NCI-H1048 (cell line): ENCODE results near the gene DCTN2.
"Not testable (repeated sequence)": the region's sequence is repeated elsewhere in the genome, so short reads cannot be mapped to it uniquely, and the experiment has no call there.

ENCODE experiments used
- DNase-seq: peaks from one replicate; lab custom pipeline; 2025; lab: John Stamatoyannopoulos, UW

The DCTN2 gene

DNA sequence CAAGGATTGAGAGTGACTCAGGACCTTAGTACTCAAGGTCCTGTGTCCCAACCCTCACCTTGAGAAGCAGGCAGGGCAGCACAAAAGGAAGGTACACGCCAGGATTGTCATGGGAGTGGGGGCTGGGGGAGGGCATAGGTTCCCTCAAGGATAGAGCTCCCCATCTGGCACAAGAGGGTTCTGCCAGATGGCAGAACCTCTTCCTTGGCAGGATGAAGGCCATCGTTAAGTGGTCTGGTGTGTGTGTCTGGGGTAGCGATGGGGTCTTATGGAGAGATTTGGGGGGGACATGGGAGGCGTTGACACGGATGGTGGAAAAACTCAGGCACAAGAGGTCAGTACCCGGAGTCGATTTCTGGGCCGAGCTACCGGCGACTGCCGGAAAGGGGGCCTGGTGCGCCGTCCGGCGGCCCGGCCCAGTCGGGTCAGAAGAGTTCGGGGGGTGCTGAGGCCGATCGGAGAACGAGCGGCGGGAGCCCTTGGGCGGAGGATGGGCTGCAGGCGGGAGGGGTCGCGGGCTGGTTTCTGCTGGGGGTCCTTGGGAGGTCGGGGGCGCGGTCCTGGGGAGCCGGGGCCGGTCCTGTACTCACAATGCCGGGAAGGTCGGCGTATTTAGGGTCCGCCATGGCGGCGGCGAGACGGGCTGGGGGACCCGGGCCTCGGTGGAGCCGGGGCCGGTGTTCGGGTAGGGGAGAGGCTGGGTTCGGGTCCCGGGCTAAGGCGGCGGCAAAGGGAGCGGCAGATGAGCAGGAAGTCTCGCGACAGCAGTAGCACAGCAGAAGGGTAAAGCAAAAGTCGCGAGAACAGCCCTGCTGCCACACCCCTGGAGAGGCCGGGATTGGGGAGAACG, at the start of gene DCTN2:
Gene DCTN2, minus strand, starts transcription at position 755 of the 850 bp plus-strand sequence. Its CDS starts 129 bp downstream, at position 626.
- DNase-seq: peak; percentile 91

- no peak for DNase-seq
Observed at GRCh38 chr12:57593187-57593586, 46.2 kb upstream of the DCTN2 start.

GRCh38 chr12:57592551-57593165, 45.7 kb upstream of the DCTN2 start:
- DNase-seq: no peak

- DNase-seq: no peak
Observed at GRCh38 chr12:57591782-57592325, 44.9 kb upstream of the DCTN2 start.

GRCh38 chr12:57590864-57591781, 44.1 kb upstream of the DCTN2 start, which contains the start of gene PIP4K2C:
TSS of gene PIP4K2C (plus strand) at chr12:57591192. CDS start at chr12:57591290, 98 bp downstream.
- peak; percentile 74 for DNase-seq

GRCh38 chr12:57590479-57590863, 43.5 kb upstream of the DCTN2 start:
- DNase-seq: no peak

DNA sequence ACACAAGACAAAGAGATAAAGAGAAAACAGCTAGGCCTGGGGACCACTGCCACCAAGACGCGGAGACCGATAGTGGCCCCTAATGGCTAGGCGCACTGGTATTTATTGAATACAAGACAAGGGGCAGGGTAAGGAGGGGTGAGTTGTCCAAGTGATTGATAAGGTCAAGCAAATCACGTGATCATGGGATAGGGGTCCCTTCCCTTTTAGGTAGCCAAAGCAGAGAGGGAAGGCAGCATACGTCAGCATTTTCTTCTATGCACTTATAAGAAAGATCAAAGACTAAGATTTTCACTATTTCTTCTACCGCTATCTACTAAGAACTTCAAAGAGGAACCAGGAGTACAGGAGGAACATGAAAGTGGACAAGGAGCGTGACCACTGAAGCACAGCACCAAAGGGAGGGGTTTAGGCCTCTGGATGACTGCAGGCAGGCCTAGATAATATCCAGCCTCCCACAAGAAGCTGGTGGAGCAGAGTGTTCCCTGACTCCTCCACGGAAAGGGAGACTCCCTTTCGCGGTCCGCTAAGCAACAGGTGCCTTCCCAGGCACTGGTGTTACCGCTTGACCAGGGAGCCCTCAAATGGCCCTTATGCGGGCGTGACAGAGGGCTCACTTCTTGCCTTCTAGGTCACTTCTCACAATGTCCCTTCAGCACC, 42.1 kb upstream of the DCTN2 start:
- not testable (repeated sequence) for DNase-seq

- DNase-seq: no peak
Observed at GRCh38 chr12:57586832-57587429, 39.9 kb upstream of the DCTN2 start.

- DNase-seq: no peak
Observed at GRCh38 chr12:57586128-57586527, 39.1 kb upstream of the DCTN2 start.

DNA sequence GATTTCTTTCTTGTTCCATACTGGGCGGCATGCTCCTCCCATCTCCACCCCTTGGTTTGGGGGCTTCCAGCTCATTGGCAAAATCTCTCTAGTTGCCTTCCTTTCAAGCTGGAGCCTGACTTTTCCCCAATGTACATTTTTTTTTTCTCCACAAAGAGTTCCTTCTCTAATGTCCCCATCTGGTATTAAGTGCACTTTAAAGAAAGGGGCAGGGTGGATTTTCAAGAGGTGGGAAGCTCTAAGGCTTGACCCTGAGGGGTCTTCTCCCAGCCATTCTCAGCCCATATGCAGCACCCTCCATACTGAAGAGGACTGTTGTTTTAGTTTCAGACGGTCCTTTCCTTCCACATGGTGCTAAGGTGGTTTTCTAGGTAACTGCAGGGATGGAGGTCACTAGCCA, 38.2 kb upstream of the DCTN2 start:
- no peak for DNase-seq

DNA sequence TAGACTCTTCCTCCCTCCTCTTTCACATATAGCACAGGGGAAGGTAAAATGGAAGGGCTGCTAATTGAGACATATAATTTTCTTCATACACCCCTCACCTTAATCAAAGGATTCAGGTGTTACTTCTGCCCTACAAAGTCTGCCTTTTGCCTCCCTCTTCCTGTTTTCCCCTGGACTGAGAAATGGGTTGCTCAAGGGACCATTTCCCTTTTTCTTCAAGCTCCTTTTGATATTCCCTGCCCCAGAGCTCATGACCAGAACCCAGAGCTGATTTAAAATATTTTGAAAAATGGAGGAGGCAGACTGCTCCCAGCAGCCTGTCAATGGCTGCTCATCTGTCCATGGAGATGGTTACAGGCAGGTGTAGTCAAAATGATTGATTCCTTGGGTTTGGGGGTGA, 37.7 kb upstream of the DCTN2 start:
- no peak for DNase-seq

DNA sequence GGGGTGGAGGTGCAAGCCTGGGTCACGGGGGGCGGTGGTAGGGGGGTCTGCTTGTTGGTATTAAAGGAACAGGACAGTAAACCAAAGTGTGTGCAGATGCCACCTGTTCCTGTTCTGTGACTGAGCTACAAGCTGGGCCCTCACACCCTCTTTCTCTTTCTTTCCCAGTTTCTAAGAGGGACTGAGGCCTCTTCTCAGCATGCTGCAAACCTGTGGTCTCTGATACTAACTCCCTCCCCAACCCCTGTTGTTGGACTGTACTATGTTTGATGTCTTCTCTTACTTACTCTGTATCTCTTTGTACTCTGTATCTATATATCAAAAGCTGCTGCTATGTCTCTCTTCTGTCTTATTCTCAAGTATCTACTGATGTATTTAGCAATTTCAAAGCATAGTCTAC, 37.1 kb upstream of the DCTN2 start:
- no peak for DNase-seq

DNA sequence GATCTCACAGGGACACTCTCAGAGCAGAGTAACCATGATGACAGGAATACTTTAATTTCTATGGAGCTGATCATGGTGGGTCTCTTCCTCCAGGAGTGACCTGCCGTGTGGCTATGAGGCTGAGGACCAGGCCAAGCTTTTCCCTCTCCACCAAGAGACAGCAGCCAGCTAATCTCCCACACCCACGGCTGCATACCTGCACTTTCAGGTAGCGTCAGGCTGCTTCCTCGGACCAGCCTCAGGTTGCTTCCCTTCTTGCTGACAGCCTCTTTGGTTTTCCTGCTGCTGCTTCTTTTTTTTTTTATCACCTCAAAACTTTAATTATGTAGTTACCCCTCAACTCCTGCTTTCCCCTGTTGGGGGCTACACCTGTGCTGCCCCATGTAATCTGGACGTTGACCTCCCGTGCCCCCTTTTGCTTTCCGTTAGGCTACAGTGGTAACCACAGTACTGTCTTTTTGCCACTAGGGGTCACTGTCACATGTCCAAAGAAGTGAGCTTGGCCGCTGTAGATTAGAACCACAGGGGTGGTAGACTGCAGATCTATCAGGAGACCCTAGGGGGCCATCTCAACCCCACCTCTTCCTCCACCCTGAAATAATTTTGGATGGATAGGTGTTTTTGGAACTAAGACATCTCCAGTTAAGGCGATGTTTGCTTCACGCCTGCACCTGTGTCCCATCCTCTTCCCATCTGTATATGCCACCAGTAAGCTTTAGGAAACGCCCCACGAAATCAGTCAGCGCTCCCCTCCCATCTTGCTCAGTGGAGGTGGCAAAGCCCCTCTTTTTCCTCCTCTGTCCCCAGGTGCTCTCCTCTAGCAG, 36.2 kb upstream of the DCTN2 start:
- DNase-seq: peak; percentile 29

DNA sequence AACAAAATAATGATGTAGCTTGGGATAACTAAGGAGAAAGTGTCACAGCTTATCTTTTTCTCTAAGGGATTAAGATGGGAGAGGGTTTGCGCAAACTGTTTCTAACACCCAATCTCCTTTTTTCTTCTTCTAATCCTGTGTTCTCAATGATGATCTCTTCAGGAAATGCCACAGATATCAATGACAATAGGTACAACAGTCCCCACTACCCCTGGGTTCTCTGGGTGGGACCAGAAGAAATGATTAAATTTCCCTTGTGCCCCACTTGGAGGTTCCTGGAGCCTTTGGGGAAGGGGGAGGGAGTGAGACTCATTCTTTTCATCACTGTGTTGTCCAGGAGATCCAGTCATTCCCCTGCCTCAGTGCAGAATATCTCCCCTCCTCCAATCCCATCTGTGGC, 35.4 kb upstream of the DCTN2 start:
- DNase-seq: no peak

- DNase-seq: no peak
Observed at GRCh38 chr12:57581802-57582201, 34.8 kb upstream of the DCTN2 start.

GRCh38 chr12:57580466-57580795, 33.4 kb upstream of the DCTN2 start:
- DNase-seq: no peak

- DNase-seq: no peak
Observed at GRCh38 chr12:57579677-57580465, 32.9 kb upstream of the DCTN2 start.

GRCh38 chr12:57579011-57579410, 32.0 kb upstream of the DCTN2 start:
- no peak for DNase-seq

DNA sequence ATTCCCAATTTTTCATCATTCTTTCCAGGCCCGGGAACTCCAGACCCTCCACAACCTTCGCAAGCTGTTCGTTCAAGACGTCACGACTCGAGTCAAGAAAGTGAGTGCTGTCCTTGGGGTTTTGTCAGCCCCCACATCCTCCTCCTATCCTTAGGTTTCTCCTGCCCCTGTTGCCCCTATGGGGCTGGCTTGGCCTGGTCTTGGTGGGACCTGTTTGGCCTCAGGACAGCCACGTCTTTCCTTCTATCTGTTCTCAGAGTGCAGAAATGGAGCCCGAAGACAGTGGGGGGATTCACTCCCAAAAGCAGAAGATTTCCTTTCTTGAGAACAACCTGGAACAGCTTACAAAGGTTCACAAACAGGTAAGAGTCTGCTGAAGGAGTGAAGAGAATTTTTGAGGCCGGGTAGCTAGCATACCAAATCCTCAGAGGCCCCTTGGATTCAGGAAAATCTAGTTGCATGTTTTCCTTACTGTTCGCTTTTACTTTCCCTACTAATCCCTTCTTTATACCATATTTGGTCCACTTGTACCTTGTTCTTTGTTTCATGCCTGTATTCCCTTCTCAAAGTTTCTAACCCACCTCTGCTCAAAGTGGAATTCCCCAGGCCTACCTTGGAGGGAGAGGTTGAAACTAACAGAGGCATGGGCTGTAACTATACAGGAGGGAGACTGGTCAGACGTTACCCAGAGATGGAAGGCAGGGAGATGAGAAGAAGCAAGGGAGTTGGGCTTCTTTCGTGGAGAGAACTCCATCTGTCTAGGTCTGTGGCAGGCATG, 31.2 kb upstream of the DCTN2 start:
- no peak for DNase-seq
